OCI-LY1 (cell line): ENCODE results near the gene ALOX15B.

Experiments used
- H2AFZ ChIP-seq: fragments of 200-600 bp; sonication (generic), shearing (Covaris generic); 2 replicates; pipeline ENCODE4 v1.6.0; 2014; ENCODE audit warnings: antibody characterized with exemption, mild to moderate bottlenecking, low read length
- H3F3A ChIP-seq: fragments of 200-600 bp; sonication (generic), shearing (Covaris generic); 2 replicates; pipeline ENCODE4 v1.6.0; 2014; ENCODE audit warnings: mild to moderate bottlenecking, antibody characterized with exemption, low read length, moderate library complexity; ENCODE audit not compliant: insufficient read depth
- H3K27ac ChIP-seq: fragments of 200-600 bp; sonication (generic); 2 replicates; pipeline ENCODE4 v1.5.1; 2014; ENCODE audit warnings: low read length, mixed run types, mild to moderate bottlenecking, low read depth; ENCODE audit not compliant: poor library complexity, severe bottlenecking
- H3K27me3 ChIP-seq: fragments of 200-600 bp; sonication (generic); 2 replicates; pipeline ENCODE4 v1.6.0; 2014; ENCODE audit warnings: antibody characterized with exemption, mild to moderate bottlenecking, low read length, moderate library complexity; ENCODE audit not compliant: insufficient read depth
- H3K36me3 ChIP-seq: fragments of 200-600 bp; sonication (generic); 2 replicates; pipeline ENCODE4 v1.6.1; 2014; ENCODE audit warnings: mild to moderate bottlenecking, antibody characterized with exemption, low read length, moderate library complexity, mixed read lengths; ENCODE audit not compliant: insufficient read depth
- H3K4me1 ChIP-seq: fragments of 200-600 bp; sonication (generic); 2 replicates; pipeline ENCODE4 v1.5.1; 2014; ENCODE audit warnings: mild to moderate bottlenecking, low read length, moderate library complexity; ENCODE audit not compliant: insufficient read depth, severe bottlenecking
- H3K4me2 ChIP-seq: fragments of 200-600 bp; sonication (generic), shearing (Covaris generic); 2 replicates; pipeline ENCODE4 v1.6.1; 2014; ENCODE audit warnings: low read length
- H3K4me3 ChIP-seq: fragments of 200-600 bp; sonication (generic); 2 replicates; pipeline ENCODE4 v1.5.1; 2014; ENCODE audit warnings: low read length, low read depth, mild to moderate bottlenecking, mixed read lengths; ENCODE audit not compliant: poor library complexity, severe bottlenecking
- H3K79me2 ChIP-seq: fragments of 200-600 bp; shearing (Covaris generic); 2 replicates; pipeline ENCODE4 v1.6.1; 2016; ENCODE audit warnings: mixed run types, low read length, mixed read lengths; ENCODE audit not compliant: insufficient read depth
- H3K9ac ChIP-seq: fragments of 200-600 bp; sonication (generic), shearing (Covaris generic); 2 replicates; pipeline ENCODE4 v1.6.1; 2014; ENCODE audit warnings: mild to moderate bottlenecking, low read length, mixed read lengths
- H3K9me2 ChIP-seq: fragments of 200-600 bp; sonication (generic), shearing (Covaris generic); 2 replicates; pipeline ENCODE4 v1.6.1; 2014; ENCODE audit warnings: low read depth, mild to moderate bottlenecking, low read length, mixed read lengths
- H3K9me3 ChIP-seq: fragments of 200-600 bp; shearing (Covaris generic); 2 replicates; pipeline ENCODE4 v1.6.1; 2014; ENCODE audit warnings: low read length, mixed read lengths
- H4K20me1 ChIP-seq: fragments of 200-600 bp; sonication (generic), shearing (Covaris generic); 2 replicates; pipeline ENCODE4 v1.6.0; 2016; ENCODE audit warnings: mild to moderate bottlenecking, low read length; ENCODE audit not compliant: insufficient read depth
- CTCF ChIP-seq: fragments of 200-600 bp; sonication (generic), shearing (Covaris generic); IDR thresholded peaks from 2 replicates; pipeline ENCODE4 v1.5.1; 2017; ENCODE audit warnings: mild to moderate bottlenecking, antibody characterized with exemption, low read length, moderate library complexity, mixed read lengths
- EZH2 ChIP-seq: fragments of 200-600 bp; sonication (generic), shearing (Covaris generic); IDR thresholded peaks from 2 replicates; pipeline ENCODE4 v1.8.0; 2017; ENCODE audit warnings: borderline replicate concordance, mixed run types, mild to moderate bottlenecking, antibody characterized with exemption, low read length, moderate library complexity, mixed read lengths

Gene ALOX15B

GRCh38 chr17:8047769-8048110 is 8.9 kb downstream of the ALOX15B start:
- no peaks in the 10 kb centered on the region for H3K4me1 ChIP-seq
- no peak overlapping the region for H3K27ac ChIP-seq
- H3F3A ChIP-seq: no peaks in the 10 kb centered on the region
- H2AFZ ChIP-seq: no peak overlapping the region
- no peaks in the 10 kb centered on the region for H3K9me3 ChIP-seq
- no peak overlapping the region for H3K9ac ChIP-seq
- no peak overlapping the region for H3K4me2 ChIP-seq
- H3K4me3 ChIP-seq: no peak overlapping the region
- H3K79me2 ChIP-seq: no peaks in the 10 kb centered on the region
- no peak for TF ChIP-seq EZH2
- TF ChIP-seq CTCF: no peak
- no peaks in the 10 kb centered on the region for H4K20me1 ChIP-seq
- H3K36me3 ChIP-seq: no peaks in the 10 kb centered on the region
- H3K27me3 ChIP-seq: peaks cover 13% of the 10 kb centered on the region; the same call in 1 of the 2 replicates
- H3K9me2 ChIP-seq: no peaks in the 10 kb centered on the region

DNA sequence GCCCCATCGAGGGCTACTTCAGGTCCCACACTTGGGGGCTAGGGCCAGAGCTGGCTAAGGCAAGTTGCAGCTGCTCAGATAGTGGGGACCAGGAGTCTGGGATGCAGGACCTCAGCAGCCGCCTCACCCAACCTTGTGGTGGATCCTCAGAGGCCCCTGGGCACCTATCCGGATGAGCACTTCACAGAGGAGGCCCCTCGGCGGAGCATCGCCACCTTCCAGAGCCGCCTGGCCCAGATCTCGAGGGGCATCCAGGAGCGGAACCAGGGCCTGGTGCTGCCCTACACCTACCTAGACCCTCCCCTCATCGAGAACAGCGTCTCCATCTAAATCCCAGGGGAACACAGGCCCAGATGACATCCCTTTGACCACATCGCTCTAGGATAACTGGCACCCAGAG is 9.4 kb downstream of the ALOX15B start:
- no peak overlapping the region for H3K4me3 ChIP-seq
- H3K9ac ChIP-seq: no peak overlapping the region
- no peak overlapping the region for H3K4me2 ChIP-seq
- no peaks in the 10 kb centered on the region for H3K4me1 ChIP-seq
- no peaks in the 10 kb centered on the region for H3F3A ChIP-seq
- no peaks in the 10 kb centered on the region for H3K9me3 ChIP-seq
- H3K79me2 ChIP-seq: no peaks in the 10 kb centered on the region
- H3K36me3 ChIP-seq: no peaks in the 10 kb centered on the region
- peaks cover 13% of the 10 kb centered on the region; the same call in 1 of the 2 replicates for H3K27me3 ChIP-seq
- H3K27ac ChIP-seq: no peak overlapping the region
- H3K9me2 ChIP-seq: no peaks in the 10 kb centered on the region
- TF ChIP-seq CTCF (no peak), EZH2 (no peak)
- no peaks in the 10 kb centered on the region for H4K20me1 ChIP-seq
- H2AFZ ChIP-seq: no peak overlapping the region

- Histone ChIP-seq H3K27me3 (peaks cover 13% of the 10 kb centered on the region; the same call in 1 of the 2 replicates), H3K9me2 (no peaks in the 10 kb centered on the region), H3K9ac (no peak overlapping the region), H3K79me2 (no peaks in the 10 kb centered on the region), H3K4me3 (no peak overlapping the region), H4K20me1 (no peaks in the 10 kb centered on the region), H3K36me3 (no peaks in the 10 kb centered on the region), H3F3A (no peaks in the 10 kb centered on the region), H3K9me3 (no peaks in the 10 kb centered on the region), H3K4me2 (no peak overlapping the region), H2AFZ (no peak overlapping the region), H3K4me1 (no peaks in the 10 kb centered on the region), H3K27ac (no peak overlapping the region)
- TF ChIP-seq CTCF (no peak), EZH2 (no peak)
Observed at GRCh38 chr17:8048736-8049135, 9.9 kb downstream of the ALOX15B start.
